Epidermal melanocyte (primary cell): ENCODE measurements around the gene SLC8A1.

Experiments
- DNase-seq: peaks from one replicate; pipeline ENCODE4 v3.0.0; 2011; ENCODE audit warnings: low spot score; ENCODE audit not compliant: insufficient read length

The SLC8A1 gene

DNA sequence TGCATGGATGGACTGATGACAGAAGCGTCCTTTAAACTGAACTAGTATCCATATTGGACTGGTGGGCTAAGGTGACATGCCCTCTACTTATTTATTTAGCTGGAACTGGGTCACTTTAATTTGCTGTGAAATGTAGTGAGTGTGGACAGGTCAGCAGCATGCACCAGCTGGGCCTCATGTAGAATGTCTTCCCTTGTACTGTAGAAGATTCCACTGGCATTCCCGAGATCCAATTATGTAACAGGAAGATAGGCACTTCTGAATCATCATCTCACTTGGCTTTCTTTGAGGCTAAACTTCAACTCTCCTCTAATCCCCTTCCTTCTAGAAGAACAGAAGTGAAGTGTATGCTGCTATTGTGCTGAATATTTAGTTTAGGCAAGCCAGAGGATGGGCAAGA lies 296.2 kb downstream of the SLC8A1 start:
- DNase-seq: no peak

DNA sequence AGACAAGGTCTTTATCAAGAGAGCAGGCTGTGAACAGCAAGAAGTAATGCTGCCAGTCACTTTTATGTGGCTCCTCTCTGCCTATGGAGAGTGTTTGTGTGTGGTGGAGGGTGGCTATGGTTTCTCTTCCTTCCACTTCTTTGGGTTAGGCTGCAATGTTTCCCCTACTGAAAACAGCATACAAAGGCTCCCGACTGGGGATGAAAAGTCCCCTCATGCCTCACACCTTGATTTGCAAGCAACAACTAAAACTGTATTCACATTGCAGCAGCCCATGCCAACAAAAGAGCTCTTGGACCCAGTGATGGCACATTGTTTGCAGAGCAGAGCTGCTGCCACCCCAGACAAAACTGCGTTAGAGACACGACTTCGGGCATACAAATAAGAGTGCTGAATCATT lies 301.6 kb downstream of the SLC8A1 start:
- no peak for DNase-seq

DNA sequence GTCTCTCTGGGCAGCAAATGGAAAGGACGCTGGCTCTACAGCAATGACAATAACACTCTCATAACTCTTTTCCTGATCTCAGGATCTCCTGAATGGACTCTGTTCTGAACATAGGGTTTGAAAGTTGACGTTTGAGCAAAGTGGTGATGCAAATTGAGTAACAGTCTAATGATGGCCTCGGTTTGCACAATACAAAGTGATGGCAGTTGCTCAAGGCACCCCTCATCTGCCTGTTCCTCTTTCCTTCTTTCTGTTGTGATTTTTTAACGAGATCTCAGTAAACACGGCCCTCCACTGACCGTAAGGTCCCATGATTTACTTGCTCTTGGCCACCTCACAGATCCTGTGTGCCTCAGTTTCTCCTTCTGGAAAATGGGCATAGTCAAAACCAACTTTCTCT lies 303.6 kb downstream of the SLC8A1 start:
- no peak for DNase-seq

DNA sequence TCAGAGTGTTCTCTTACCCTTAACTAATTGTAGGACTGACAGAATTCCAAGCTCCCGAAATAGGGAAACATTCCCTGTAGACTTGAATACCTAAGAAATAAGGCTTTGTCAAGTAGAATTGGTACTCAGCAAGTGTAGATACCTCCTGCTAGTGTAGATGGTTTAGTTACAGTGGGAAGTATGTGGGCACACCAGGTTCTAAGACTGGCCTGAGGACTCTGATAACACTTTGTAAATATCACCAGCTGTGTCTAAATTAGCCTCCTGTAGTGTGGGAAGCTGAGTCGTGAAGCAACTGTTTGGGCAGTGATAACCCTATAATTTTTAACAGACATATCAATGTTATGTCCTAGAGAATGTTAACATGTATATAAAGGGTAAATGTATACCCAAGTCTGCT lies 304.5 kb downstream of the SLC8A1 start:
- no peak for DNase-seq

DNA sequence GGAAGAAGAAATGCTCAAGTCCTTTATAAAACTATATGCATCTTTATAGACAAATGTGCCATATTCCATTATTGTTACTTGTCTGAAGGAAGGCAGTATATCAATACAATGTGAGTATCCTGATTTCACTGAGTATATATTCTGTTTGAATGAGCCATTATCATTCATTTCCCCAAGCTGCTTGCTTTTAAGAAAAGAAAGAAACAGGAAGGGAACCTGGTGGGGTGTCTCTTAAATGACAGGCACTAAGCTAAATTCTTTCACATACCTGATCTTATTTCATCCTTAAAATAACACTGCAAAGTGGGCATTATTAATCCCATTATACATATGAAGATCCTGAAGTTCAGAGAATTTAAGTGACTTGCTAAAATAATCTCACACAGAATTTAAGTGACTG lies 307.9 kb downstream of the SLC8A1 start:
- no peak for DNase-seq

DNA sequence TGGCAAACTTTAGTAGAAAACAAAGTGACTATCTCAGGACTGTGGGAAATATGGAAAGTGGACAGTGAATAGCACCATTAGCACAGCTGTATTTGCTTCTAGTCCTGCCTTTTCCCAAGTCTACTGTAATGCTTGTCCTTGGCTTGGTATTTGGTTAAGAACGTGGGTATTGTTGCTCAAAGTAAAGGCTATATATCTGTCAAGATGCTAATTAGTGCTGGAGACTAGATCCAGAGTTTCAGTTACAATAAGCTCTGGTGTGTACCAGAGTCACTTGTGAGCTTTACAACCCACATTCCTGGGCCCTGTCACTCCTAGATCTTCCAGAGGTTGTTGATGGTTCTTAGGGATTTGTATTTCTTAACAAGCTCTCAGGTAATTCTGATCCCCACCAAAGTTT lies 313.6 kb downstream of the SLC8A1 start:
- no peak for DNase-seq

DNA sequence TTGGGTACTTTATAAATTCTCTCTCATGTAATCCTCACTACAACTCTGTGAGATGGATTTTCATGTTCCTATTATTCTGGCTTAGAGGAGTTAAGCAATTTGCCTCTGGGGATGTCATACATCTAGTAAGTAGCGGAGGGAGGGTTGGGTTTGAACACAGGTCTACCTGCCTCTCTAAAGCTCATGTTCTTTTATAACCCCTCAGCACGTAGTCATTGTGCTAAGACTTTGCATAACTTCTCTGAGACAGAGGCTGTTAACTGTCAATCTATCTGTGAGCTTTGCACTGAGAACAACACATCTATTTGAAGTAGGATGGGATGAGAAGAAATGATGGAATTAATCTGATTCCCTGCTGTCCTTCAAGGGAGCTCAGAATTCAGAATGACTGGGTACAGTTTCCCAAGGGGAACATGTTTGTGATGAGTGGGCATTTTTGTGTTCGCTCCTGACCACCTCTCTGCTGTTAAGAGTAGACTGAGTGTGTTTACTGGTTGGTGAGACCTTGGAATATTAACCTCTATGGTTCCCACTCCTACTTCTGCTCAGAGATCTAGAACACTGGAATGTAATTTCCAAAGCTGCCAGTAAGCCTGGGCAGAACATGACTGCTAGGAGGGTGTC lies 320.7 kb downstream of the SLC8A1 start:
- no peak for DNase-seq

DNA sequence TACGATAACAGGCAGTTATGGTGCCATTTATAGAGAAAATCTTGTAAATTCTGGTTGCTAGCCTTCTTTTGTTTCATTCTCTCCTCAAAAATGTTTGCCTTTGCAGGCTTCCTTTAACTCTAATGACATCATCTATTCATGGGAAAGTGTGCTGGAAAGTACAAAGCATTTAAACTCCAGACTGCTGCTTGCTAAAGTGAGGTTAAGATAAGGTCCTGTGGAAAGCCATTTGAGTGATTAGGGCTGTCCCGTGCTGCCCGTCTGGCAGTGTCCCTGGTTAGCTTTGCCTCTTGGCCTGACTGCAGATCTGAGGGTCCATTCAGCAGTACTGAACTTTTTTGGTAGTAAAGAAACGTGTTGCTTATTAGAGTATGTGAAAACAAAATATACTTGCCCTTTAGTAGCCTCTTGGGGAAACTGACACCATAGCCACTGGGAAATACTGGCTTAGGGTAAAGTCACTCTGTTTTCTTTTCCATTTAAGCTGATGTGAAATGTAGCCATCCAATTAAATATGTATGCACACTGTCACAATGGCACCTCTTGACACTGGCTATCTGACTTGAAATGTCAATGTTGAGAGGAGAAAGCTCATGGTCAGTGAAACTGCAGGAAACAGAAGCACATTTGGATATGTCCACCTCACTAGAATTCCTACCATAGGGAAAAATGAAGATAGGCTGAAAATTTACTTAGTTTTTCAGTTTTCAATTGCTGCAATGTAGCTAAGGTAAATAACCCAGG lies 321.5 kb downstream of the SLC8A1 start:
- no peak for DNase-seq

DNA sequence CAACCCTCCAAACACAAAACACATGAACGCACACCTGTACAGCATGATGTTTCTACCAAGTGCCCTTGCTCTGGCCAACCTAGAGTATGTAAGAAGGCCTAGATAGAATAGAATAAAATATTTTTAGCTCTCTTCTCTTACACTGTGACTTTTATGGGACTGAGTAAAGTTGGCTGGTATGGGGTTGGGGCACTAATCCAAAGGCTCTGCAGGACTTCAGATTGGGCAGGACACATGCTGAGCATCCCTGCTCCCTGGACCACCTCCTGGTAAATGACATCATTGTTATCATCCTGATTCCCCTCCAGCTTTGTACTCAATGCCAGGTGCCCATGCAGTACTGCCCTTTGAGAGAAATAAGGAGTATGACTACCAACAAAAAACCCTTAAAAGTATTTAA lies 322.2 kb downstream of the SLC8A1 start:
- DNase-seq: no peak

DNA sequence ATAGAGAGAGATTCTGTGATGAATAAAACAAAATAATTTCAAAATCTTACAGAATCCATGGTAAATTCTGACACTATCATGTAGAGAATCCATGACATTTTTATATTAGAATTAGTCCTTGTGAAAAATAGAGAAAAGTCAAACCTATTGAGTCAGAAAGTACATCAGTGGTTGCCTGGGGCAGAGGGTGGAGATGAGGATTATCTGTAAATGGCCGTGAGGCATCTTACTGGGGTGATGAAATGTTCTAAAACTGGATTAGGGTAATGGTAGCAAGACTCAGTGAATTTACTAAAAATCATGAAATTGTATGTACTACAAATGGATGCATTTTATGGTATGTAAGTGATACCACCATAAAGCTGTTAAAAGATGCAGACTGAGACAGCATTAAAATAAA lies 323.1 kb downstream of the SLC8A1 start:
- no peak for DNase-seq

DNA sequence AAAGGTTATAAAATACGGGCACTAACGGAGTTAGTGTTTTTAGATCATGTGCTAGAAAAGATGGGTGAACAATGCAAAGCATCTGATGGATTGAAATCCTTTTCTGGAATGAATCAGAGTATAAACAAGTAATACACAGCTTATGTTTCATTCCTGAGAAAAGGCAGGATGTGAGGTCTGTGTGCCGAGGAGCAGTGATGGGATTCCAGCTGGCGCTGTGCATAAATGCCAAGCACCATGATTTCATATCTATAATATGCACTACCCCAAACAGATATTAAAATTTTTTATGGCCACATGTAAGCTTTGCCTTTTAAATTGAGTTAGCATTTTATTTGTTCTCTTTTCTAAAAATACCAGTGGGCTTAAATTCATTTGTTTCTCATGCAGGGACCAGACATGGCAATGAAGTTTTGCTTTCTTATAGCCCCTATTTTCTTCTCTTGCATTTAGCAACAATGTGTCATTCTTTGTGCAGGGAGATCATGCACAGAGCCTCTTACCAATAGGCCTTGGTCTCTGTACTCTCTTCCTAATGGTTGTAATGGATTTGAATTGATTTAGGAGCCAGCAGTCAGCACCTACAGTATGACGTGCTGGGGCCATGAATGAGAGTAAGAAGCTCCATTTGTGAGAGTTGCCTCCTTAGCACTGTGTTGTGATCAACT lies 323.9 kb downstream of the SLC8A1 start:
- peak; percentile 50 for DNase-seq

DNA sequence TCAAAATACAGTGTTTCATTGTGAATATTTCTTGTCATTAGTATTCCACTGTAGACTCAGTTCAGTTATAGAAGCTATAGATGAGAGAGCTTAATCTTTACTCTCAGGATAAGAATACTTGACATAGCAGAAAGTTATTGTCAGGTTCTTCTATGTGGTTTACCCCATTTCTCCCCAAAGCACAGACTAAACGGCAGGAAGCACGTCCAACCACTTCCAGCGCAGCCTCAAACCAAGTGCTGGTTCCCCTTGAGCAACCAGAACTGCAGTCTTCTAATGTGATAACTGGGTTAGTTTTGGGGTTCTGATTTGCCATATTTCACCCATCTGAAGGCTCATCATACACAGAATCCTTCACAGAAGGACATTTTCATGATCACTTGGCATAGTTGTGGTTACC lies 324.7 kb downstream of the SLC8A1 start:
- DNase-seq: no peak

DNA sequence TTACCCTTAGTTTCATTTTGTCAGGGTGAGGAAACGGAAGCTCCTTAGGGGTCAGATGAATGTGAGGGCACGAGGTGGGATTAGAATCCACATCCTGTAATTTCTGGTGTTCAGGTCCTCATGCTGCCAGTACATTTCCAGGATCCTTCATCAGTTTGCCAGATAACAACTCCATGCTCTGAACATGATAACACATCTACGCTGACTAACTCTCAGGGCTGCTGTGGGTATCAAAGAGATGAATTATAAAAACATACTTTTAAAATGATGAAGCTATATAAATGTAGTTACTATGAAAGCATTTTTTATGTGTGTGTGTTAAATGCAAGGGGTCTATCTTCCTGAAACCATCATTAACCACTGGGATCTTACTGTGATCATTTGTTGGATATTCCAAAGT lies 325.9 kb downstream of the SLC8A1 start:
- DNase-seq: no peak

DNA sequence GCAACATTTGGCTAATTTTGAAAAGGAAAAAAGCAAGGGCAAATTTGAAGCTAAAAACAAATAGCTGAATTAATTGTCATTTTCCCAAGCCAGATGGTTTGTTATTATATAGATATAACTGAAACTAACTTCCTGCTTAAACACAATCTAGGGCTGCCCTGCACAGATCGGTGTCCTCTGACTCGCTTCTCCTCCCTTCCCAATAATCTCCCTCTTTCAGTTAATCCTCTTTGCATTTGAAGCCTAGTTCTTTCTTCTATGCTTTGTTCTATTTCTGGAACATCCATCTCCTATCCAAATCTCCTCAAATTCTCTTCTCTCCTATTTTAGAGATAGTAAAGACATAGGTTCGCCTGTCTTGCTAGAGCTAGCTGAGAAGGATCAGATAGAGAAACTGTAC lies 328.1 kb downstream of the SLC8A1 start:
- DNase-seq: no peak

DNA sequence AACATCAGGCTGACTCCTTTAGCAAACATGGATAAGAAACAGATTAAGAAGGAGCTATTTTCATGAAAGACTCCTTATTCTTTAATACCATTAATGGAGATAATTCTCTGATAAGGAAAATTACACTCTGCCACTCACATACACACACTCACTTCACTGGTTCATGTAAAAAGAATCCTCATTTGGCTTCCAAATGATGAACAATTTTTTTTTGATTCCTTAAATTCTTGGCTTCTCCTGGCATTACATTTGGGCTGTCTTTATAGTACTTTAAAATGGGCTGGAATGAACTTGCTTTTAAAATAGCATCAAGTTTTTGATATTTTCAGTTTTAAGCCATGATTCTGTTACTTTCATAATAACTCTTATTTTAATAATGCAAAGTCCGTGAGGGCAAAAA lies 328.6 kb downstream of the SLC8A1 start:
- no peak for DNase-seq

DNA sequence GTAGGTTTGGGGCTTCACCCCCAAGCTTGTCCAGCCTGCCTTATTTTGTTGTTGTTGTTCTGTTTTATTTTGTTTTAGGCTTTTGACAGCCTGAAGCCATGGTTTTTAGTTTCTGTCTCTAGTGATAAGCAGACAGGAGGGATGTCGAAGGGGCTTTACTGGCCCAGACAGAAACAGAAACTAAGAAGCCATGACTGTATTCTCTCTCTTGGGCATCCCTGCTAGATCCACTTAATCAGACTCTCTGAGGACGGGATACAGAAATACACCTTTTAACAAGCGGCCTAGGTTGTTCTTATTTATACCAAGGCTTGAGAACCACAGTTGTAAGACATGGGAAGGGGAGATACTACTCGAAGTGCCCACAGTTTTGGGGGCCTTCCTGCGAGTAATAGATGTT lies 330.9 kb downstream of the SLC8A1 start:
- DNase-seq: no peak

DNA sequence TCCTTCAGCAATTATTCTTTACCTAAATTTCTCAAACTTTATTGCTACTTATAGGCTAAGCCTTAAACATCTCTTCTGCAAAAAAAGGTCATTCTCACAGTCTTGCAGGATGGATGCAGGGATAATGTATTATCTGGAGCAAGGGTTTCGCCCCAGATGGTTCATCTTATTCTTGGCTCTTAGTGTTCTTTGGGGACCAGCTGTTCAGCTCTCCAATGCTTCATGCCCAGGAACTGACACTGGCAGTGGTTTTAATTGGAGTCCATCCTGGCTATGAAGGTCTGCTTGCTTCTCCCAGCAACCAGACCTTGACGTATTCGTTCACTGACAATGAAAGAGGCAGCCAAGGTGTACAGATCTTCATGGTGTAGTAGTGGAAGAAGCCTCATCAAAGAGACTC lies 331.9 kb downstream of the SLC8A1 start:
- no peak for DNase-seq

DNA sequence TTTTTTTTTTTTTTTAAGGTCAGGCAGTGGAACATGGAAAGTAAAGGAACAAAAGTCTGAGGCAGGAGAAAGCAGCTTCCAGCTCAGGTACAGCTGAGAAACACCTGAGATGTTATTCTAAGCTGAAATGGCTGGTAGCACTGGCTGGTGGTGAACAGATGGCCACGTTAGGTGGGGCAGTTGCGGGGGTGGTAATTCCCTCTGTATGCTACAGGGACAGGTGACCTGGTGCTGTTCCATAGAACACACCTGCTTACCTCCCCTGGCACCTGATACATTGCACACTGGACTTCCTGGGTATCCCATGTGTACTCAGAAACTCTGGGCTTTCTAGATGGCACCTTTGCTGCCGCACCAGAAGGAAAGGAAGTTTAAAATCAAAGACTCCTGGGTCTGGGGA lies 333.3 kb downstream of the SLC8A1 start:
- no peak for DNase-seq

DNA sequence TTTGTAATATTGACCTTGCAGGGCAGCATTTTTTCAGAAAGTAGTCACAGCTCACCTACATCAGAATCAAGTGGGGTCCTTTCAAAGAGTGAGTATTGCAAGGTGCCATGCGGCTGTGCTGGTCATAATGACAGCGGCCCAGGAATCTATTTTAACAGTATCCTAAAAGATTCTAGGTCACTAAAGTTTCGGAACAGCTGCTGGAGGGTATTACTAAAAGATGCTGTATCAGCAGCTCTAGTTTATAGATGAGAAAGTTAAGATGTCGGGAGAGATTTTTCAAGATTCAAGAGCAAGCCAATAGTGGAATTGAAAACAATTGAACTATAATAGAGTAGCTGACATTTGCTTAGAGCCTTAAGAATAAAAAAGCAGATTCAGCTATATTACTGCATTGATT lies 336.0 kb downstream of the SLC8A1 start:
- no peak for DNase-seq

DNA sequence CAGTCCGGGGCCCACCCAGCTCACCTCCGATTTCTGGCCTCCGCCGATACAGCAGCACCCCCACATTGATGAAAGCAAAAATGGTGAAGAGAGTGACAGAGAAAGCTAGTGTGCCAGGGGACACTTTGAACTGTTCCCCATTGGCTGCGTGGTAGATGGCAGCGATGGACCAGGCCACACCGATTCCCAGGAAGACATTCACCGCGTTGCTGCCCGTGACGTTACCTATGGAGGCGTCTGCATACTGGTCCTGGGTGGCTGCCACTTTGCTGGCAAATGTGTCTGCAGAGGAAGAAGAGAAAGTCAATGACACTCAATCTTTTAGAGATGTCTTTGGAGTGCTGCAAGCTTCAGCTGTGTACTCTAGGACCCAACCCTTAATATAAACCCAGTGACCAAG lies 336.5 kb downstream of the SLC8A1 start:
- no peak for DNase-seq

DNA sequence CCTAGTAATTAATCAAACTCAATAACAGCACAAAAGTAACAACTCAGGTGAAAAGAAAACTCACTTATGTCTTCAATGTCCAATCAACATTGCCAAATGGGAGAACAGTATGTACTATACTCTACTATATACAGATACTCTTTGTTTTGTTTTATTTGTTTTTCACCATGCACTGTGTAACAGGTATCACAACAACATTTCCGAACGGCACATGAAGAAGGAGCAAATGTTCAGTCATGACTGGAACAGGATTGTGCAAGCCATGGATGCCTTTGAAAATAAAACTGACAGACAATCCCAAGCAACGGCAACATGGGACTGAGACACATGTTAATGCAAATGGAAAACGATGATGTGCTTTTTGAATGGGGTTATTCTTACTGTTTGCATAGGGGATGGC lies 337.9 kb downstream of the SLC8A1 start:
- no peak for DNase-seq

DNA sequence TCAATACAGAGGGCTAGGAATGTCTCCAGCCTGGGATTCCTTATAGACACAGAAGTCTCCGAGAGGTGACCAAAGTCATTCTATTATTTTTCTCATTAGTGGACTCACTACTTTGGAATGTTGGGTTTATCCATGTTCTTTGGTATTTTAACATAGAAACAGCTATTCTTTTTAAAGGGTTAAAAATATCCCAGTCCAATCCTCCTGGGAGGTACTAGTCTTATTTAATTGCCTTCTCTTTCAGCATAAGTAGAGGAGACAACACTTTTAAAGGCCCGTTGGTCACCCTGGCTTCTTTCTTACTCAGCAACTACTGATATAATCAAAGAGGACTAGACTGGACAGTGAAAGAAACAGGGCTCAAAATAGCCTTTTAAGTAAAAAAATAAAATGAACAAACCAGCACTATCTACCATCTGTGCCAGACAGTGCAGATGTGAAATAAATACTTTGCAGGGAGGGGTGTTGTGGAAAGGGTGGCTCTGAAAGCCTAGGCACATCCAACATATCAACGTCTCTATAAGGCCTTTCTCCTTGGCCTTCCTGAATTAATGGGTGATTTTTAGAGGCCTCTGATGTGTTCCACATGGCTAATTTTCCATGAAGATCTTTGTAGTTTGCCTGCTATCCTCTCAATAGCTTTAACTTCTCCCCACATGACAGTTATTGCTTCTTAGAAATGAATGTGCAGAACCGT lies 338.5 kb downstream of the SLC8A1 start:
- DNase-seq: no peak
